Adrenal gland (tissue), 5 donors: ENCODE measurements around the gene GATAD2A.

Experiments used
- POLR2A ChIP-seq, 2 donors: fragments of 450-650 bp; IDR thresholded peaks; one replicate each; pipeline ENCODE4 v1.6.1; 2017; ENCODE audit warnings: antibody characterized with exemption in 2 of 2, mild to moderate bottlenecking in 2 of 2, moderate library complexity in 1 of 2
- TF ChIP-seq, protein P1 (sequence below), 6 experiments: fragments of 450-650 bp in 4 of 6; fragments of 200-600 bp in 2 of 6; sonication (generic) in 1 of 6; IDR thresholded peaks; 1 replicate in 5 of 6; 2 replicates in 1 of 6; pipeline versions ENCODE4 v1.5.1 to v1.8.0; 2016 to 2021; ENCODE audit warnings: antibody characterized with exemption in 6 of 6, mild to moderate bottlenecking in 2 of 6, moderate library complexity in 1 of 6
- donor health status: DM: no; HTN: no; CAD: no.

DNA sequence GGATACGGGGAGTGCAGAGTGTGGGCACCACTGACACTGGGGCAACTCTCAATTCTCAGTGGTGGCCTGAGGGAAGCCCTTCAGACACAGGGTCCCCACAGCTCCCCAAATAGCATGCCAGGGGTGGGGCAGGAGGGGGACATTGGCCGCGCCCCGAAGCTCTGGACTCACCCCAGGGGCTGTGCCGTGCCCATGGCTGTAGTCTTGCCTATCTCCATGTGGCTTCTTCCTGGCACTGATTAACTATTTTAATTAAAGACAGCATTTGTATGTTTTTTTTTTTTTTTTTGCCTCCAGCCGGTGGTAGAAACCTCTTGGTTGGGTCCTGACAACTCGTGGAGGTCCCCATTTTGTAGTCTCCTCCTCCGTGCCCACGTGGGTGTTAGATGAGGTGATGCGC, 23.3 kb downstream of the GATAD2A start:
- TF ChIP-seq, protein P1, sequence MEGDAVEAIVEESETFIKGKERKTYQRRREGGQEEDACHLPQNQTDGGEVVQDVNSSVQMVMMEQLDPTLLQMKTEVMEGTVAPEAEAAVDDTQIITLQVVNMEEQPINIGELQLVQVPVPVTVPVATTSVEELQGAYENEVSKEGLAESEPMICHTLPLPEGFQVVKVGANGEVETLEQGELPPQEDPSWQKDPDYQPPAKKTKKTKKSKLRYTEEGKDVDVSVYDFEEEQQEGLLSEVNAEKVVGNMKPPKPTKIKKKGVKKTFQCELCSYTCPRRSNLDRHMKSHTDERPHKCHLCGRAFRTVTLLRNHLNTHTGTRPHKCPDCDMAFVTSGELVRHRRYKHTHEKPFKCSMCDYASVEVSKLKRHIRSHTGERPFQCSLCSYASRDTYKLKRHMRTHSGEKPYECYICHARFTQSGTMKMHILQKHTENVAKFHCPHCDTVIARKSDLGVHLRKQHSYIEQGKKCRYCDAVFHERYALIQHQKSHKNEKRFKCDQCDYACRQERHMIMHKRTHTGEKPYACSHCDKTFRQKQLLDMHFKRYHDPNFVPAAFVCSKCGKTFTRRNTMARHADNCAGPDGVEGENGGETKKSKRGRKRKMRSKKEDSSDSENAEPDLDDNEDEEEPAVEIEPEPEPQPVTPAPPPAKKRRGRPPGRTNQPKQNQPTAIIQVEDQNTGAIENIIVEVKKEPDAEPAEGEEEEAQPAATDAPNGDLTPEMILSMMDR (IDR thresholded peaks at IDR 0.05) = no peak
- no peak for TF ChIP-seq POLR2A (IDR thresholded peaks at IDR 0.05)
